Measurements from ENCODE around the gene NXT1. TPM values are rescaled to one million over a fixed set of nuclear protein-coding genes. Genes with fewer than 3 reads are reported as not detected.

The NXT1 gene
- total and polyA plus RNA-seq, 4 donors, result 11.9 to 18.7 (median 14.0) TPM

- WGBS, 2 donors, result 70 to 73% methylated on average over 6 of the region's 6 CpGs
- Histone ChIP-seq H3K27ac (ENCODE audit: low read depth in 1 of 2, low read length in 2 of 2) (no peak overlapping the region), H3K9me3 (ENCODE audit: control insufficient read depth, low read length) (no peaks in the 10 kb centered on the region), H3K4me1 (ENCODE audit: control insufficient read depth in 1 of 2, insufficient read depth in 2 of 2, low read length in 2 of 2) (no peaks in the 10 kb centered on the region), H3K4me3 (ENCODE audit: low read length in 2 of 2) (no peak overlapping the region), H3K36me3 (ENCODE audit: control insufficient read depth in 1 of 2, insufficient read depth in 2 of 2, low read length in 1 of 2) (peaks cover 5 to 12% of the 10 kb centered on the region in 2 donors), H3K27me3 (ENCODE audit: control insufficient read depth in 1 of 2, insufficient read depth in 2 of 2, low read length in 1 of 2) (no peaks in the 10 kb centered on the region)
- ATAC-seq (ENCODE audit: low FRiP score), result no peak
- DNase-seq, result no peak
- intact Hi-C loops (cut with DNase I), result no loop called here
Measured at GRCh38 chr20:23396950-23397627, 46.5 kb downstream of the NXT1 start.

DNA sequence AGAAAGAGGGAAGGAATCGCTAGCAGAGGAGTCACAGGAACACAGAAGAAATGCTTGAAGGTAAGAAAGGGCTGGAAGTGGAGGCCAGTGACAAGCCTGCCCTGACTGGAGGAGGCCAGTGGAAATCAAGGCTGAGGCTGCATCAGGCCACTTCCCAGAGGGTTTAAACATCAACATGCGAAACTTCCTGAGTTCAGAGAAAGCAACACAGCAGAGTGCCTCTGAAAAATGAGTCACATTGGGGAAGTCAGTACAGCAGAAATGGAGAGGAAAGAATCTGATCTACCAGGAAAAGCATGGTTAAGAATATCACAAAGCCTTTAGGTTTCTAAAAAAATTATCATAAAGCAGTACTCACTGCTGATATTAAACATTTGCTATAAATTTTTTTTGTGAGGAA, 47.4 kb downstream of the NXT1 start:
- Histone ChIP-seq H3K4me3 (ENCODE audit: low read length in 2 of 2) (no peak overlapping the region), H3K36me3 (ENCODE audit: control insufficient read depth in 1 of 2, insufficient read depth in 2 of 2, low read length in 1 of 2) (peaks cover 0 to 11% of the 10 kb centered on the region in 2 donors), H3K27me3 (ENCODE audit: control insufficient read depth in 1 of 2, insufficient read depth in 2 of 2, low read length in 1 of 2) (no peaks in the 10 kb centered on the region), H3K9me3 (ENCODE audit: control insufficient read depth, low read length) (no peaks in the 10 kb centered on the region), H3K4me1 (ENCODE audit: control insufficient read depth in 1 of 2, insufficient read depth in 2 of 2, low read length in 2 of 2) (no peaks in the 10 kb centered on the region), H3K27ac (ENCODE audit: low read depth in 1 of 2, low read length in 2 of 2) (no peak overlapping the region)
- ATAC-seq (ENCODE audit: low FRiP score), result no peak
- intact Hi-C loops (cut with DNase I), result no loop called here
- WGBS, 2 donors, result 76% methylated on average over 2 of the region's 2 CpGs
- no peak for DNase-seq

DNA sequence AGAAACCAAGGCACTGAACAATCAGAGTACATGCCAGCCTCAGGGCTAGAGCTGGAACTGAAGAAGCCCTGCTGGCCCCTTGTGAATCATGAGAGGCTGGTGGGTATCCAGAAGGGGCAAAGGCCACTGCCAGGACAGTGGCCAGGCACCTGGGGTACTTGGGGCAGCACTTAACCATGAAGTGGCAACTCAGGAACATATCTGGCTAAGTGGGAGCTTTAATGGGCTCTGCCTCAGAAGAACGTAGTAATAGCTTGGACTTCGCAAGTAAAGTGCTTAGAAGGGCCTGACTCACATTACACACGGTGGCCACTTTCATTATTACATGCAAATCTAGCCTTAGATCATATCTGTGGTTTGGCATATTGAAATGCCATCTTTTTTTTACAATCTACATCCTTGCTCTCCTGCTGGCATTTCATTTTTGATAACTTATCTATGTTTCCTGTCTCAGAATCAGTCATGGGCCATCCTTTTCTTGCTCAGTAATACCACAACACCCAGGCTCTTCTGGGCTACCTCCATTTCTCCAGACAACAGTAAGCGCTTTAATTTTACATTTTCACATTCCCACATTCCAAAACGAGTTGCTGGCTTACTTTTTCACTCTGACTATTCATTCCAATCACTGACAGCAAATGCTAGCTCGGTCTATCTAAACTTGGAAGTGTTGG, 49.1 kb downstream of the NXT1 start:
- WGBS, 2 donors, result 72 to 75% methylated on average over 6 of the region's 6 CpGs
- Histone ChIP-seq H3K36me3 (ENCODE audit: control insufficient read depth in 1 of 2, insufficient read depth in 2 of 2, low read length in 1 of 2) (peaks cover 0 to 3% of the 10 kb centered on the region in 2 donors), H3K4me1 (ENCODE audit: control insufficient read depth in 1 of 2, insufficient read depth in 2 of 2, low read length in 2 of 2) (peaks cover 0 to 2% of the 10 kb centered on the region in 2 donors), H3K4me3 (ENCODE audit: low read length in 2 of 2) (no peak overlapping the region), H3K9me3 (ENCODE audit: control insufficient read depth, low read length) (no peaks in the 10 kb centered on the region), H3K27ac (ENCODE audit: low read depth in 1 of 2, low read length in 2 of 2) (no peak overlapping the region), H3K27me3 (ENCODE audit: control insufficient read depth in 1 of 2, insufficient read depth in 2 of 2, low read length in 1 of 2) (no peaks in the 10 kb centered on the region)
- DNase-seq (no peak), ATAC-seq (ENCODE audit: low FRiP score) (no peak)
- intact Hi-C loops (cut with DNase I), result no loop called here

DNA sequence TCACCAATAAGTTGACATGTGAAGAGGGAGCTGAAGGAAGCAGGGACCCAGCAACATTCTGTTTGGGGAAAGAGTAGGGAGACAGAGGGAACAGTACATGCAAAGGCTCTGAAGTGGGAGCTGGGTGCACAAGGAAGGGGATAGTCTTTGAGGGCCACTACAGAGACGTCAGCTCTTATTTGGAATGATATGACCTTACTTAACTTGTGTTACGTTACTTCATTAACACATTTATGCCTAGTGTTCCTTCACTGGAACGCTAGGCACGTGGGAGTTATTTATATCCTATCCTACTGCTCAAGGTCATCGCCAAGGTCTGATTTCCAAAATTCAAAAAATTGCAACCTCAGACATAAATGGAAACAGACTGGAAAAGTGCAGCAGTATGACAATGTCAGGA, 50.5 kb downstream of the NXT1 start:
- H3K36me3 ChIP-seq (ENCODE audit: control insufficient read depth in 1 of 2, insufficient read depth in 2 of 2, low read length in 1 of 2), result peaks cover 0 to 2% of the 10 kb centered on the region in 2 donors
- 83 to 87% methylated on average over 5 of the region's 5 CpGs for WGBS, 2 donors
- H3K4me3 ChIP-seq (ENCODE audit: low read length in 2 of 2), result no peak overlapping the region
- DNase-seq, result no peak
- H3K27me3 ChIP-seq (ENCODE audit: control insufficient read depth in 1 of 2, insufficient read depth in 2 of 2, low read length in 1 of 2), result no peaks in the 10 kb centered on the region
- intact Hi-C loops (cut with DNase I), result no loop called here
- no peak overlapping the region for H3K27ac ChIP-seq (ENCODE audit: low read depth in 1 of 2, low read length in 2 of 2)
- H3K9me3 ChIP-seq (ENCODE audit: control insufficient read depth, low read length), result no peaks in the 10 kb centered on the region
- ATAC-seq (ENCODE audit: low FRiP score), result no peak
- H3K4me1 ChIP-seq (ENCODE audit: control insufficient read depth in 1 of 2, insufficient read depth in 2 of 2, low read length in 2 of 2), result peaks cover 0 to 2% of the 10 kb centered on the region in 2 donors

GRCh38 chr20:23403751-23404150, 53.2 kb downstream of the NXT1 start:
- H3K4me1 ChIP-seq (ENCODE audit: control insufficient read depth in 1 of 2, insufficient read depth in 2 of 2, low read length in 2 of 2), result peaks cover 0 to 2% of the 10 kb centered on the region in 2 donors
- no peaks in the 10 kb centered on the region for H3K9me3 ChIP-seq (ENCODE audit: control insufficient read depth, low read length)
- H3K4me3 ChIP-seq (ENCODE audit: low read length in 2 of 2), result no peak overlapping the region
- 81% methylated on average over 5 of the region's 5 CpGs for WGBS, 2 donors
- peaks cover 0 to 2% of the 10 kb centered on the region in 2 donors for H3K36me3 ChIP-seq (ENCODE audit: control insufficient read depth in 1 of 2, insufficient read depth in 2 of 2, low read length in 1 of 2)
- no peak for DNase-seq
- H3K27ac ChIP-seq (ENCODE audit: low read depth in 1 of 2, low read length in 2 of 2), result no peak overlapping the region
- H3K27me3 ChIP-seq (ENCODE audit: control insufficient read depth in 1 of 2, insufficient read depth in 2 of 2, low read length in 1 of 2), result no peaks in the 10 kb centered on the region
- intact Hi-C loops (cut with DNase I), result no loop called here
- ATAC-seq (ENCODE audit: low FRiP score), result no peak

- Histone ChIP-seq H3K4me1 (ENCODE audit: control insufficient read depth in 1 of 2, insufficient read depth in 2 of 2, low read length in 2 of 2) (peaks cover 0 to 2% of the 10 kb centered on the region in 2 donors), H3K27ac (ENCODE audit: low read depth in 1 of 2, low read length in 2 of 2) (no peak overlapping the region), H3K36me3 (ENCODE audit: control insufficient read depth in 1 of 2, insufficient read depth in 2 of 2, low read length in 1 of 2) (peaks cover 0 to 2% of the 10 kb centered on the region in 2 donors), H3K27me3 (ENCODE audit: control insufficient read depth in 1 of 2, insufficient read depth in 2 of 2, low read length in 1 of 2) (no peaks in the 10 kb centered on the region), H3K9me3 (ENCODE audit: control insufficient read depth, low read length) (no peaks in the 10 kb centered on the region), H3K4me3 (ENCODE audit: low read length in 2 of 2) (no peak overlapping the region)
- intact Hi-C loops (cut with DNase I), result no loop called here
- DNase-seq (no peak), ATAC-seq (ENCODE audit: low FRiP score) (no peak)
- WGBS, 2 donors, result 53 to 61% methylated on average over 3 of the region's 3 CpGs
Measured at GRCh38 chr20:23404196-23404595, 53.6 kb downstream of the NXT1 start.

Other genes starting within 250 kb of the NXT1 start
- gene GZF1, start 11.4 kb downstream of the NXT1 start, total RNA-seq, result 10 to 100 TPM; 13.2 to 19.5 TPM
- 1 to 10 TPM; 6.0 to 8.5 TPM for gene GZF1, start 11.4 kb downstream of the NXT1 start, polyA plus RNA-seq
- 10 to 100 TPM; 10.6 to 15.2 TPM for gene NAPB, start 70.7 kb downstream of the NXT1 start, total RNA-seq
- gene NAPB, start 70.7 kb downstream of the NXT1 start, polyA plus RNA-seq, result 1 to 10 TPM; 6.6 to 9.8 TPM
- gene CSTL1, start 88.9 kb downstream of the NXT1 start, total RNA-seq, result not detected
- not detected for gene CSTL1, start 88.9 kb downstream of the NXT1 start, polyA plus RNA-seq
- gene CST11, start 102.1 kb downstream of the NXT1 start, total RNA-seq, result not detected
- not detected for gene CST11, start 102.1 kb downstream of the NXT1 start, polyA plus RNA-seq
- not detected for gene CST8, start 140.3 kb downstream of the NXT1 start, total RNA-seq
- not detected for gene CST8, start 140.3 kb downstream of the NXT1 start, polyA plus RNA-seq
- not detected for gene CST9L, start 217.7 kb downstream of the NXT1 start, total RNA-seq
- gene CST9L, start 217.7 kb downstream of the NXT1 start, polyA plus RNA-seq, result not detected

Data from aorta (tissue), 5 donors.